ENCODE data around the gene HNRNPF. TPM values are rescaled to one million over a fixed set of nuclear protein-coding genes. Genes with fewer than 3 reads are reported as not detected.

HNRNPF gene
- total RNA-seq, 1 donor from 2014 or later: 160 TPM

- no peak for DNase-seq (ENCODE audit: low read depth in 2 of 2)
Observed at GRCh38 chr10:43377424-43377883, 31.5 kb downstream of the HNRNPF start.

- no peak for DNase-seq (ENCODE audit: low read depth in 2 of 2)
Observed at GRCh38 chr10:43376828-43377423, 32.1 kb downstream of the HNRNPF start.

- no peak for DNase-seq (ENCODE audit: low read depth in 2 of 2)
Observed at GRCh38 chr10:43376046-43376635, 32.8 kb downstream of the HNRNPF start.

GRCh38 chr10:43375401-43376020 lies 33.5 kb downstream of the HNRNPF start:
- no peak for DNase-seq (ENCODE audit: low read depth in 2 of 2)

GRCh38 chr10:43374194-43374593 lies 34.8 kb downstream of the HNRNPF start:
- no peak for DNase-seq (ENCODE audit: low read depth in 2 of 2)

GRCh38 chr10:43373461-43373860 lies 35.5 kb downstream of the HNRNPF start:
- DNase-seq (ENCODE audit: low read depth in 2 of 2): no peak

- no peak for DNase-seq (ENCODE audit: low read depth in 2 of 2)
Observed at GRCh38 chr10:43372765-43373361, 36.1 kb downstream of the HNRNPF start.

GRCh38 chr10:43371418-43371817 lies 37.6 kb downstream of the HNRNPF start, which contains the start of gene FXYD4:
TSS of gene FXYD4 (plus strand) at chr10:43371636. CDS start at chr10:43373747, 2,111 bp downstream.
- no peak for DNase-seq (ENCODE audit: low read depth in 2 of 2)

- DNase-seq (ENCODE audit: low read depth in 2 of 2): no peak
Observed at GRCh38 chr10:43370671-43371215, 38.2 kb downstream of the HNRNPF start.

GRCh38 chr10:43369921-43370320 lies 39.1 kb downstream of the HNRNPF start:
- DNase-seq (ENCODE audit: low read depth in 2 of 2): no peak

- no peak for DNase-seq (ENCODE audit: low read depth in 2 of 2)
Observed at GRCh38 chr10:43365001-43365400, 44.0 kb downstream of the HNRNPF start.

GRCh38 chr10:43362191-43362839 lies 46.7 kb downstream of the HNRNPF start:
- peak; percentile 61 to 73 for DNase-seq (ENCODE audit: low read depth in 2 of 2)

- no peak for DNase-seq (ENCODE audit: low read depth in 2 of 2)
Observed at GRCh38 chr10:43361547-43362190, 47.3 kb downstream of the HNRNPF start.

- no peak for DNase-seq (ENCODE audit: low read depth in 2 of 2)
Observed at GRCh38 chr10:43360086-43360485, 48.9 kb downstream of the HNRNPF start.

- DNase-seq (ENCODE audit: low read depth in 2 of 2): no peak
Observed at GRCh38 chr10:43355749-43356371, 53.1 kb downstream of the HNRNPF start.

GRCh38 chr10:43354879-43355380 lies 54.1 kb downstream of the HNRNPF start:
- no peak for DNase-seq (ENCODE audit: low read depth in 2 of 2)

- DNase-seq (ENCODE audit: low read depth in 2 of 2): no peak
Observed at GRCh38 chr10:43354330-43354635, 54.7 kb downstream of the HNRNPF start.

GRCh38 chr10:43353495-43354329 lies 55.3 kb downstream of the HNRNPF start:
- no peak for DNase-seq (ENCODE audit: low read depth in 2 of 2)

GRCh38 chr10:43352951-43353350 lies 56.0 kb downstream of the HNRNPF start:
- DNase-seq (ENCODE audit: low read depth in 2 of 2): no peak

GRCh38 chr10:43351301-43351700 lies 57.7 kb downstream of the HNRNPF start:
- DNase-seq (ENCODE audit: low read depth in 2 of 2): no peak
